Measurements from ENCODE around the gene IRS2.

IRS2 gene

DNA sequence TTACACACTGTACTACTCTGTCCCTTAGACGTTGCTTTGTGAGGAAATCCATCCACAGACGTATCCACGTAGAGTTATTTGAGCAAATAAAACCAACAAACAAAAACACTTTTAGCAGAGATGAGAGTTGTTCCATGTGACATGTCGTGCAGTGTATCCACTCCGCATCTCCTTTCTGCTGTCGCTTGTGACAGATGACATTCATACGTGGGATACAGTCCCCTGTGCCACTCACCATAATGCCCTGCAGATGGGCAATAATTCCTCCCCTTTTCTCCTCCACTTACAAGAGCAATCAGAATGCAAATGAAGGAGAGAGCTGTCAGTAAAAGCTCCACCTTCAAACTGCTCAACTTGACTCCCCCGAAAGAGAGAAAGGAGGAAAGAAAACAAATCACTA lies 26.0 kb downstream of the IRS2 start:
- Histone ChIP-seq H3K4me1 (ENCODE audit: control insufficient read depth, insufficient read depth, low read length) (peaks cover 12% of the 10 kb centered on the region), H3K27me3 (ENCODE audit: control insufficient read depth, insufficient read depth, low read length, poor library complexity, severe bottlenecking) (no peaks in the 10 kb centered on the region), H3K27ac (ENCODE audit: insufficient read depth, low read depth, low read length, poor library complexity, severe bottlenecking) (no peak overlapping the region), H3K36me3 (ENCODE audit: control insufficient read depth, insufficient read depth, low read length) (peaks cover 4% of the 10 kb centered on the region), H3K4me3 (ENCODE audit: insufficient read depth, low read depth, low read length) (no peak overlapping the region), H3K9me3 (ENCODE audit: control insufficient read depth, low read length) (no peaks in the 10 kb centered on the region)
- WGBS, 2 experiments, result 89 to 92% methylated on average over 8 of the region's 8 CpGs

- peaks cover 10% of the 10 kb centered on the region for H3K4me1 ChIP-seq (ENCODE audit: control insufficient read depth, insufficient read depth, low read length)
- H3K36me3 ChIP-seq (ENCODE audit: control insufficient read depth, insufficient read depth, low read length), result peaks cover 5% of the 10 kb centered on the region
- 81 to 82% methylated on average over 3 of the region's 3 CpGs for WGBS, 2 experiments
- no peaks in the 10 kb centered on the region for H3K9me3 ChIP-seq (ENCODE audit: control insufficient read depth, low read length)
- H3K27me3 ChIP-seq (ENCODE audit: control insufficient read depth, insufficient read depth, low read length, poor library complexity, severe bottlenecking), result no peaks in the 10 kb centered on the region
- no peak overlapping the region for H3K4me3 ChIP-seq (ENCODE audit: insufficient read depth, low read depth, low read length)
- H3K27ac ChIP-seq (ENCODE audit: insufficient read depth, low read depth, low read length, poor library complexity, severe bottlenecking), result no peak overlapping the region
Observed at GRCh38 chr13:109759609-109760008, 26.8 kb downstream of the IRS2 start.

DNA sequence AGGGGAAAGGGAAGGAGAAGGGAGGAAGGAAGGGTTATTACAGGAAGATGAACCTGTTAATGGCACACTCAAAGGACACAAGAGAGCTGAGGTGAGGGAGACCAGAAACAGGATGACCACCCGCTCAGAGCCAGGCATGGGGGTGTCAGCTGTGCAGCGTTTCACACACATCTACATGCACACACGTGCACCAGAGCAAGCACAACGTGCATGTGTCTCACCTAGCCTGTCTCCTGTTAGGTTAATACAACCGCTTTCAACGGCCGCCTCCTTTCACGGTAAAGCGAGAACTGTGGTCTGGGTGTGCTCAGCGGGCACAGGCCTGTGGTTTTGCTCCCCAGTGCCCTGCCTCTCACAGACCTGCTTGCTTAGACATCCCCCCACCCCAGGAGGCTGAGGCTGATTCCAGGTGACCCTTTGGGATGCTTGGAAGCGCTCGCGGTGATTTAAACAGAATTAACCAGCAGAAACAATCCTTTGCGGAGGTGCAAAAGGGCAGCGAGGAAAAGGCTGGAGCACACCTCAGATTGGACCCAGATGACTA lies 27.4 kb downstream of the IRS2 start:
- Histone ChIP-seq H3K4me1 (ENCODE audit: control insufficient read depth, insufficient read depth, low read length) (peaks cover 4% of the 10 kb centered on the region), H3K27ac (ENCODE audit: insufficient read depth, low read depth, low read length, poor library complexity, severe bottlenecking) (no peak overlapping the region), H3K4me3 (ENCODE audit: insufficient read depth, low read depth, low read length) (no peak overlapping the region), H3K9me3 (ENCODE audit: control insufficient read depth, low read length) (no peaks in the 10 kb centered on the region), H3K27me3 (ENCODE audit: control insufficient read depth, insufficient read depth, low read length, poor library complexity, severe bottlenecking) (no peaks in the 10 kb centered on the region), H3K36me3 (ENCODE audit: control insufficient read depth, insufficient read depth, low read length) (peaks cover 5% of the 10 kb centered on the region)
- 93 to 94% methylated on average over 15 of the region's 15 CpGs for WGBS, 2 experiments

DNA sequence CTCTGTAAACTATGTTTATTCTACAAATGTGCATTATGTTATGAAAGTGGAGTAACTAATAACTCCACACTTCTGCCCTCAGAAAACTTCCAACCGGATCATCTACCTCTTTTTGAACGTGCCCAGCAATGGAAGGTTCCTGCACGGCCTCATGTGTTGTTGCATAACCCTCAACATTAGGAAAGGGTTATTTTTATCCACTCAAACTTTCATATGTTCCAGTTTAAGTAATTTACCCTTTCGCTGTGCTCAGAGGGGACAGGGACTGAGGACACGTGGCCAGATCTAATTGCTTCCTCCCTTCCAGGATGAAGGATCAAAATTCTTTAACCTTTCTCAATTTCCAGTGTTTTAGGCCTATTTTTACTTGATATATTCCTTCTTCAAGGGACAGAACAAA lies 29.6 kb downstream of the IRS2 start:
- peaks cover 5% of the 10 kb centered on the region for H3K36me3 ChIP-seq (ENCODE audit: control insufficient read depth, insufficient read depth, low read length)
- peaks cover 3% of the 10 kb centered on the region for H3K4me1 ChIP-seq (ENCODE audit: control insufficient read depth, insufficient read depth, low read length)
- WGBS, 2 experiments, result 94% methylated on average over 5 of the region's 5 CpGs
- H3K4me3 ChIP-seq (ENCODE audit: insufficient read depth, low read depth, low read length), result no peak overlapping the region
- no peaks in the 10 kb centered on the region for H3K27me3 ChIP-seq (ENCODE audit: control insufficient read depth, insufficient read depth, low read length, poor library complexity, severe bottlenecking)
- no peak overlapping the region for H3K27ac ChIP-seq (ENCODE audit: insufficient read depth, low read depth, low read length, poor library complexity, severe bottlenecking)
- no peaks in the 10 kb centered on the region for H3K9me3 ChIP-seq (ENCODE audit: control insufficient read depth, low read length)

DNA sequence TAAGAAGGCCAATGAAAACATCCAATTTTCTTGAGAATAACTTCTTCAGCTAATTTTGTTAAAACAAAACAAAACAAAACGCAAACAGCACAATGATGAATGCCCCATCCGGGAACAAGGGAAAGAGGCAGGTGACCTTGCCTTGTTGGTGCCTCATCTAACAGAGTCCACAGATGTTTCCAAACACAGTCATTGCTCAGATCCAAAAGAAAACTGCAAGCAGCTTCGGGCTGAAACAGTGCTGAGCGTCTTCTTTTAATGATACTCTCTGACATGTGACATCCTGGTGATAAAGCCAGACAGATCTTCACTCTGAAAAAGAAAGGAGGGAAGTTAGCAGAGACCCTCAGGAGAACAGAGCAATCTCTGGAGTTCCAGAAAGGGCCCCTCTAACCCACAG lies 30.4 kb downstream of the IRS2 start:
- H3K36me3 ChIP-seq (ENCODE audit: control insufficient read depth, insufficient read depth, low read length), result peaks cover 5% of the 10 kb centered on the region
- H3K27me3 ChIP-seq (ENCODE audit: control insufficient read depth, insufficient read depth, low read length, poor library complexity, severe bottlenecking), result no peaks in the 10 kb centered on the region
- H3K27ac ChIP-seq (ENCODE audit: insufficient read depth, low read depth, low read length, poor library complexity, severe bottlenecking), result no peak overlapping the region
- H3K4me3 ChIP-seq (ENCODE audit: insufficient read depth, low read depth, low read length), result no peak overlapping the region
- no peaks in the 10 kb centered on the region for H3K9me3 ChIP-seq (ENCODE audit: control insufficient read depth, low read length)
- WGBS, 2 experiments, result 93% methylated on average over 4 of the region's 4 CpGs
- peaks cover 3% of the 10 kb centered on the region for H3K4me1 ChIP-seq (ENCODE audit: control insufficient read depth, insufficient read depth, low read length)

GRCh38 chr13:109755551-109755950 lies 30.8 kb downstream of the IRS2 start:
- peaks cover 3% of the 10 kb centered on the region for H3K4me1 ChIP-seq (ENCODE audit: control insufficient read depth, insufficient read depth, low read length)
- H3K27me3 ChIP-seq (ENCODE audit: control insufficient read depth, insufficient read depth, low read length, poor library complexity, severe bottlenecking), result no peaks in the 10 kb centered on the region
- H3K27ac ChIP-seq (ENCODE audit: insufficient read depth, low read depth, low read length, poor library complexity, severe bottlenecking), result no peak overlapping the region
- no peak overlapping the region for H3K4me3 ChIP-seq (ENCODE audit: insufficient read depth, low read depth, low read length)
- no peaks in the 10 kb centered on the region for H3K9me3 ChIP-seq (ENCODE audit: control insufficient read depth, low read length)
- 96% methylated on average over 13 of the region's 13 CpGs for WGBS, 2 experiments
- peaks cover 5% of the 10 kb centered on the region for H3K36me3 ChIP-seq (ENCODE audit: control insufficient read depth, insufficient read depth, low read length)

DNA sequence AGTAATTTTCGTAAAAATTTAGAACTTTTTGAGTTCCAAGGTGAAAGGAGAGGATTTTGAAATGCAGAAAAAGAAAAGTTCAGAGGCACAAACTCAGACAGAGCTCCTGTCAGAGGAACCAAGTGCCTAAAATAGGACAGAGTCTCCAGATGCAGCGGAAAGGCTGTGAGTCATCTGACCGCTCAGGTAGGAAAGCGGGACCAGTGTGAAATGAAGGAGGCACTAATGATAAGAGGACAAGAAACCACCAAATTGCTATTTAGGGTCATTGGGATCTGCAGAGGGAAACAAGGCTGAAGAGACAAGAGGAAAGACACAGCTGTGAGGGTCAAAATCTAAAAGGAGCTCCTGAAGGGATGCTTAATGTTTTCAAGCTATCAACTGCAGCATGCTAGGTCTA lies 34.9 kb downstream of the IRS2 start:
- peaks cover 8% of the 10 kb centered on the region for H3K4me1 ChIP-seq (ENCODE audit: control insufficient read depth, insufficient read depth, low read length)
- no peaks in the 10 kb centered on the region for H3K9me3 ChIP-seq (ENCODE audit: control insufficient read depth, low read length)
- H3K27ac ChIP-seq (ENCODE audit: insufficient read depth, low read depth, low read length, poor library complexity, severe bottlenecking), result no peak overlapping the region
- no peaks in the 10 kb centered on the region for H3K27me3 ChIP-seq (ENCODE audit: control insufficient read depth, insufficient read depth, low read length, poor library complexity, severe bottlenecking)
- peaks cover 5% of the 10 kb centered on the region for H3K36me3 ChIP-seq (ENCODE audit: control insufficient read depth, insufficient read depth, low read length)
- WGBS, 2 experiments, result 94% methylated on average over 4 of the region's 4 CpGs
- no peak overlapping the region for H3K4me3 ChIP-seq (ENCODE audit: insufficient read depth, low read depth, low read length)

DNA sequence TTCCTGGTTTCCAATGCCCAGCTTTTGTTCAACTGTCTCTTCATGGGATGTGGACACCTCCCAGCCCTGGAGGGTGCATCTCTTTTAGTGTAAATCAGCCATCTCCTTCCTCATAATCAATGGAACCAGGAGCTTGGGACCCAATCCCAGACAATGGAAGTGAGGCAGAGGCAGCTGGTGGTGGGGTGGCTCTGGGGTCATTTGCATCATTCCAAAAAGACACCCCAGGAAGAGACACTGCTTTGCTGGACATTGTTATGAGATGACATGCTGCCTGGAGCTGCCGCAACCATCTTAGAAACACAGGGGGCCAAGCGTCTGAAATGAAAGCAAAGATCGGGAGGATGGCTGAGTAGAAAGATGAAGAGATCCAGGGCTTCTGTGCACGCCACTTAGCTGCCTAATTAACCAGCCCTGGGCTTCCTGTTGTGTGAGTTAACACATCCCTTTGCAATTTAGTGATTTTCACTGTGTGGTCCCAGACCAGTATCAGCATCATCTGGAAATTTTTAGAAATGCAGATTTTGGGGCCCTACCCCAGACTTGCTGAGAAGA lies 36.1 kb downstream of the IRS2 start:
- Histone ChIP-seq H3K36me3 (ENCODE audit: control insufficient read depth, insufficient read depth, low read length) (no peaks in the 10 kb centered on the region), H3K4me1 (ENCODE audit: control insufficient read depth, insufficient read depth, low read length) (peaks cover 8% of the 10 kb centered on the region)
- 56 to 58% methylated on average over 4 of the region's 4 CpGs for WGBS, 2 experiments

GRCh38 chr13:109749365-109749764 lies 37.0 kb downstream of the IRS2 start:
- Histone ChIP-seq H3K4me1 (ENCODE audit: control insufficient read depth, insufficient read depth, low read length) (peaks cover 8% of the 10 kb centered on the region), H3K9me3 (ENCODE audit: control insufficient read depth, low read length) (no peaks in the 10 kb centered on the region), H3K4me3 (ENCODE audit: insufficient read depth, low read depth, low read length) (no peak overlapping the region), H3K36me3 (ENCODE audit: control insufficient read depth, insufficient read depth, low read length) (no peaks in the 10 kb centered on the region), H3K27ac (ENCODE audit: insufficient read depth, low read depth, low read length, poor library complexity, severe bottlenecking) (no peak overlapping the region), H3K27me3 (ENCODE audit: control insufficient read depth, insufficient read depth, low read length, poor library complexity, severe bottlenecking) (no peaks in the 10 kb centered on the region)
- WGBS, 2 experiments, result 86 to 92% methylated on average over 5 of the region's 5 CpGs

More for the DNA sequence above, 36.1 kb downstream of the IRS2 start:
- Histone ChIP-seq H3K27ac (ENCODE audit: insufficient read depth, low read depth, low read length, poor library complexity, severe bottlenecking) (peak overlapping the region; percentile 3), H3K27me3 (ENCODE audit: control insufficient read depth, insufficient read depth, low read length, poor library complexity, severe bottlenecking) (no peaks in the 10 kb centered on the region), H3K4me3 (ENCODE audit: insufficient read depth, low read depth, low read length) (no peak overlapping the region), H3K9me3 (ENCODE audit: control insufficient read depth, low read length) (no peaks in the 10 kb centered on the region)

- Histone ChIP-seq H3K9me3 (ENCODE audit: control insufficient read depth, low read length) (no peaks in the 10 kb centered on the region), H3K36me3 (ENCODE audit: control insufficient read depth, insufficient read depth, low read length) (no peaks in the 10 kb centered on the region), H3K4me1 (ENCODE audit: control insufficient read depth, insufficient read depth, low read length) (peaks cover 8% of the 10 kb centered on the region), H3K4me3 (ENCODE audit: insufficient read depth, low read depth, low read length) (no peak overlapping the region), H3K27me3 (ENCODE audit: control insufficient read depth, insufficient read depth, low read length, poor library complexity, severe bottlenecking) (no peaks in the 10 kb centered on the region), H3K27ac (ENCODE audit: insufficient read depth, low read depth, low read length, poor library complexity, severe bottlenecking) (no peak overlapping the region)
- 65 to 70% methylated on average over 2 of the region's 2 CpGs for WGBS, 2 experiments
Observed at GRCh38 chr13:109748677-109749076, 37.7 kb downstream of the IRS2 start.

- Histone ChIP-seq H3K4me3 (ENCODE audit: insufficient read depth, low read depth, low read length) (no peak overlapping the region), H3K27me3 (ENCODE audit: control insufficient read depth, insufficient read depth, low read length, poor library complexity, severe bottlenecking) (no peaks in the 10 kb centered on the region), H3K27ac (ENCODE audit: insufficient read depth, low read depth, low read length, poor library complexity, severe bottlenecking) (no peak overlapping the region), H3K36me3 (ENCODE audit: control insufficient read depth, insufficient read depth, low read length) (no peaks in the 10 kb centered on the region), H3K9me3 (ENCODE audit: control insufficient read depth, low read length) (no peaks in the 10 kb centered on the region), H3K4me1 (ENCODE audit: control insufficient read depth, insufficient read depth, low read length) (peaks cover 8% of the 10 kb centered on the region)
- 80 to 82% methylated on average over 3 of the region's 3 CpGs for WGBS, 2 experiments
Observed at GRCh38 chr13:109747524-109747923, 38.9 kb downstream of the IRS2 start.

Measured in ectodermal cell (in vitro differentiated cells).